ENCODE results near the gene APOBEC3C.
"Not testable (repeated sequence)": the region's sequence is repeated elsewhere in the genome, so short reads cannot be mapped to it uniquely, and the experiment has no call there.

The APOBEC3C gene

DNA sequence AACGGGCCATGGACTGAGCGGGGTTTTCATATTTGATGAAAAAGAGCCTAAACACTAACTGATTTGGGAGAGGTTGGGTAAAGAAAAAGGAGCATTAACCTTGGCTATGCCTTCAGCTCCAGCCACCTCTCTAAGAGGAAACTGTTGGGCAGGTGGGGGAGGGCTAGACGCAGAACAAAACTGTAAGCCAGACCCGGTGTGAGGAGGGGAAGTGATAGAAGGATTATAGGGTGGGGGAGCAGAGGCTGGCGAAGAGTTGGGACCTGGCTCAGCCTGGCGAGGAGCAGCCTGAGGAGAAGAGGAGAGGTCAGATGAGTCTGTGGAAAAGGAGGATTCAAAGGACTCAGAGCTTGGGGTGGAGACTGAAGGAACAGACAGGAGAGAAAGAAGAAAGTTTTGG is 47.2 kb downstream of the APOBEC3C start:
- not testable (repeated sequence) for DNase-seq (ENCODE audit: low read depth, low spot score)

DNA sequence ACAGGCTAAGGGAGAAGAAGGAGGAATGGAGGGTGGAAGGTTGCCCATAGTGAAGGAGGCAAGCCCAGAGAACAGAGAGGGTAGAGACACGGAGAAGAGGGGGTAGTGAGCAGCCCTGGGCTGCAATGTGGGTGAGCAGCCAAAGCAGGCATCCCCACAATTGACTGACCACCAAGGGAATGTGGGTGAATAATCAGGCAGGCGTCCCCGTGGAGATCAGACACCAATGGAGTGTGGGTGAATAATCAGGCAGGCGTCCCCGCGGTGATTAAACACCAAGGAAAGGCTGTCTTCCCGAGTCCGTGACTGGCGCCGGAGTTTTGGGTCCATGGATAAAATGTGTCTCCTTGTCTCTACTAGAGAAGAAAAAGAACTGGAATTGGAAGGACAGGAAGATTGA is 47.9 kb downstream of the APOBEC3C start:
- not testable (repeated sequence) for DNase-seq (ENCODE audit: low read depth, low spot score)

DNA sequence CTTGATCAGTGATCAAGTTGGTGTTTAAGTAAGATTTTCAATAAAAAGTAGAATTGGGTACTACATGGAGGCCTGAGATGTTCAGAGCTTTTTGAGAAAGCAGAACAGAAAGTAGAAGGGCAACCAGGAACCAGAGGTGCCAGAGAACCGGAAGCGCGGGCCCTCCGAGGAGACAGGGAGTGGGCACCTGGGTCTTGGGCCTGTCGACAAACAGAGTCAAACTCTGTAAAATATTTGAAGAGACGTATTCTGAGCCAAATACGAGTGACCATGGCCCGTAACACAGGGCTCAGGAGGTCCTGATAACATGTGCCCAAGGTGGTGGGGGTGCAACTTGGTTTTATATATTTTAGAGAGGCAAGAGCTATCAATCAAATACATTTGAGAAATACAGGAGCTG is 49.8 kb downstream of the APOBEC3C start:
- not testable (repeated sequence) for DNase-seq (ENCODE audit: low read depth, low spot score)

DNA sequence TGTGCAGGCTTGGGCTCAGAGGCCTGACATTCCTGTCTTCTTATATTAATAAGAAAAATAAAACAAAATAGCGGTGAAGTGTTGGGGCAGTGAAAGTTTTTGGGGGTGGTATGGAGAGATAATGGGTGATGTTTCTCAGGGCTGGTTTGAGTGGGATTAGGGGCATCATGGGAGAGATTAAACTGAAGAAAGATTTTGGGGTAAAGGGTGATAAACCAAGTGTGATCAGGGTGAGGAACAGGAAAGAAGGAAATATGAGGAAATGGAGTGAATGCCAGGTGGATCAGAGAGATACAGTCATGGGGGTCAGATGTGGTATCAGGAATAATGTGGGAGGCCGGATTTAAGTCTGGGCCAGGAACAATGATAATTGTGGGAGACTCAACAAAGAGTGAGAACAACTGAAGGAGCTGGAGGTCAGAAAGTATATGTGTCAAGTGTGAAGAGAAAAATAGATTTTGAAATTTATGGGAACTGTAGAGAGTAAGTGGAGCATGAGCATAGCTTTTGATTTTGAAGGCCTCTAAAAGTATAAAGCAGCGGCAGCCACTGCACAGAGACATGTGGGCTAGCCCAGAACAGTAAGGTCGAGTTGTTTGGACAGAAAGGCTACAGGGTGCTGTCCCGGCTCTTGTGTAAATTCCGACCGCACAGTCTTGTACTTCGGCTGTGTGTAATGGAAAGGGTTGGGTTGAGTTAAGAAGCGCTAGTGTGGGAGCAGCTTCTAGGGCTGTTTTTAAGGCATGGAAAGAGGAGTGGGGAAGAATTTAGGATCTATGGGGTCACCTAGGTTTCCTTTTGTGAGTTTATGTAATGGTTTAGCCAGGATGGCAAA is 52.6 kb downstream of the APOBEC3C start:
- not testable (repeated sequence) for DNase-seq (ENCODE audit: low read depth, low spot score)

DNA sequence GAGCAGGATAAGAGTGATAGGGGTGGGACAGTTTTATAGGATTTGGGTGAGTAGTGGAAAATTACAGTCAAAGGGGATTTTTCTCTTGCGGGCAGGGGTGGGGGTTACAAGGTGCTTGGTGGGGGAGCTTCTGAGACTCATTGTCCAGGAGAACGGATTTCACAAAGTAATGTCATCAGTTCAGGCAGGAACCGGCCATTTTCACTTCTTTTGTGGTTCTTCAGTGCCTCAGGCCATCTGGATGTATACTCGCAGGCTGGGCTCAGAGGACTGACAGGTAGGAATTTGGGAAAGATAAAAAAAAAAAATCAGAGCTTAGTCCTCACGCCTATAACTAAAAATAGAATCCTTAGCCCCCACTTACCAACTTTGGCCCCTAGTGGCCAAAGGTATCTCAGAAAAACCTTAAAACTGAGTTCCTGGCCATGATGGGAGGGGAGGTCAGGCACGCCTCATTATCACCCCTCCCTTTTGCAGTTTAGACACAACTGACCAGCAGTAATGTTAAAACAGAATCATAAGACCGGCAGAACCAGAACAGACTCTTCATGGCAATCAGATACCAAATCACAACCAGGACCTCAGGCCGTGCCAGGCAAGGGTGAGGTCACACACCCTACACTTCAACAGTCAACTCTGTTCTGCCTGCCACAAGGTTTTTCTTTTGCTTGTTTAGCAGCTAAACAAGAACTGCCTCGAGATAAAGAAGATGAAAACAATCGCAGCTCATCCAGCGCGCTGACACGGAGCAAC is 54.2 kb downstream of the APOBEC3C start:
- DNase-seq (ENCODE audit: low read depth, low spot score): no peak
